SH-SY5Y (cell line): Measurements from ENCODE around the gene MBD2.

Source experiments
- GATA2 ChIP-seq: IDR thresholded peaks from 2 replicates; pipeline ENCODE4 v1.6.1; 2011; ENCODE audit warnings: mild to moderate bottlenecking, low read depth, low read length
- GATA3 ChIP-seq: IDR thresholded peaks from 2 replicates; pipeline ENCODE4 v1.6.1; 2011; ENCODE audit warnings: low read depth, mild to moderate bottlenecking, low read length, moderate library complexity

DNA sequence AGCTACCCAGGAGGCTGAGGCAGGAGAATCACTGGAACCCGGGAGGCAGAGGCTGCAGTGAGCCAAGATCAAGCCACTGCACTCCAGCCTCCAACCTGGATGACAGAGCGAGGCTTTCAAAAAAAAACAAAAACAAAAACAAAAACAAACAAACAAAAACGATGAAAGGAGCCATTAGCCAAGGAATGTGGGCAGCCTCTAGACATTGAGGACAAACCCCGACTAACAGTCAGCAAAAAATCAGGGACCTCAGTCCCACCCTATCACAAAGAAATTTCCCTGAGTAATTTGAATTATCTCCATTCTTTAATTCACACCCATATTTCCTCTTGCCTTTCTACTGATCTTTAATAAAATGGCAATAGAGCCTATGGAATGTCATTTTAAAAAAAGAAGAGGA lies 75.8 kb downstream of the MBD2 start:
- no peak for TF ChIP-seq GATA2
- no peak for TF ChIP-seq GATA3
